H1 (cell line): Measurements from ENCODE around the gene ADCY1. TPM values are rescaled to one million over a fixed set of nuclear protein-coding genes. Genes with fewer than 3 reads are reported as not detected.
A peak's percentile ranks its signal among the peaks of the same experiment; 100 is the strongest.

Experiments used
- CTCF ChIA-PET: fragments of 300-600 bp; sonication (Branson Sonifier 250); formaldehyde crosslinking; loops from one replicate; lab custom pipeline; 2021; ENCODE audit not compliant: partially characterized antibody; lab: Charles Lee
- POLR2A ChIA-PET: fragments of 300-600 bp; sonication (Branson Sonifier 250); formaldehyde crosslinking; loops from one replicate; lab custom pipeline; 2021; ENCODE audit warnings: inconsistent platforms; ENCODE audit not compliant: partially characterized antibody; lab: Charles Lee
- DNase-seq, 2 experiments: peaks; one replicate each; pipeline versions ENCODE4 v3.0.0 to v3.0.0-alpha.2; 2010 to 2022; ENCODE audit warnings: low spot score in 2 of 2, low read depth in 1 of 2, mixed read lengths in 1 of 2
- FAIRE-seq: peaks from 2 replicates; lab custom pipeline; 2011; peaks lifted over from hg19 to GRCh38; lab: Jason Lieb, UNC
- H2AFZ ChIP-seq: 2 replicates; pipeline ENCODE4 v1.8.1; 2012; ENCODE audit warnings: low read length, inconsistent platforms
- H2AK5ac ChIP-seq: 2 replicates; pipeline ENCODE4 v1.6.1; 2013; ENCODE audit warnings: low read depth, low read length
- H2BK120ac ChIP-seq: replicated peaks from 2 replicates; pipeline ENCODE3; 2013; ENCODE audit warnings: low read depth, low read length, inconsistent platforms
- H2BK12ac ChIP-seq: 2 replicates; pipeline ENCODE4 v1.6.1; 2013; ENCODE audit warnings: low read depth, low read length
- H2BK15ac ChIP-seq: 2 replicates; pipeline ENCODE4 v1.6.1; 2013; ENCODE audit warnings: low read length
- H2BK20ac ChIP-seq: 2 replicates; pipeline ENCODE4 v1.6.1; 2013; ENCODE audit warnings: low read length
- H2BK5ac ChIP-seq: 2 replicates; pipeline ENCODE4 v1.6.1; 2013; ENCODE audit warnings: low read depth, low read length
- H3K14ac ChIP-seq: 2 replicates; pipeline ENCODE4 v1.6.1; 2013; ENCODE audit warnings: inconsistent platforms; ENCODE audit not compliant: insufficient read length
- H3K18ac ChIP-seq: 2 replicates; pipeline ENCODE4 v1.6.1; 2013; ENCODE audit warnings: low read length; ENCODE audit errors: extremely low read depth
- H3K23ac ChIP-seq: 2 replicates; pipeline ENCODE4 v1.6.1; 2013; ENCODE audit warnings: inconsistent platforms; ENCODE audit not compliant: insufficient read length
- H3K23me2 ChIP-seq: 2 replicates; pipeline ENCODE4 v1.6.1; 2013; ENCODE audit warnings: low read depth, low read length
- H3K27ac ChIP-seq: 2 replicates; pipeline ENCODE4 v1.6.1; 2011; ENCODE audit warnings: low read depth, low read length, inconsistent platforms
- H3K27me3 ChIP-seq, 4 experiments: replicated peaks in 1 of 4; 1 replicate in 1 of 4; 2 replicates in 3 of 4; pipeline versions ENCODE4 v1.6.1 to v1.8.1; 2011 to 2013; ENCODE audit warnings: low read length in 3 of 4, mild to moderate bottlenecking in 3 of 4, inconsistent platforms in 2 of 4, mixed read lengths in 2 of 4, moderate library complexity in 1 of 4; ENCODE audit not compliant: control insufficient read depth in 3 of 4, insufficient read depth in 3 of 4; ENCODE audit errors: extremely low read depth in 1 of 4
- H3K36me3 ChIP-seq, 4 experiments: 2 replicates each; pipeline versions ENCODE4 v1.6.1 to v1.8.1; 2011 to 2013; ENCODE audit warnings: mild to moderate bottlenecking in 4 of 4, low read length in 3 of 4, moderate library complexity in 2 of 4, control low read depth in 1 of 4, inconsistent platforms in 1 of 4; ENCODE audit not compliant: insufficient read depth in 4 of 4, control insufficient read depth in 2 of 4
- H3K4ac ChIP-seq: replicated peaks from 2 replicates; pipeline ENCODE3; 2013; ENCODE audit warnings: low read length, low read depth, mixed read lengths, inconsistent platforms; ENCODE audit not compliant: insufficient read length
- H3K4me1 ChIP-seq, 4 experiments: replicated peaks in 1 of 4; 1 replicate in 1 of 4; 2 replicates in 3 of 4; pipeline versions ENCODE4 v1.6.1 to v1.8.1; 2011 to 2013; ENCODE audit warnings: low read length in 3 of 4, inconsistent platforms in 2 of 4, mixed read lengths in 1 of 4; ENCODE audit not compliant: insufficient read depth in 4 of 4, control insufficient read depth in 3 of 4
- H3K4me2 ChIP-seq, 2 experiments: 2 replicates each; pipeline versions ENCODE4 v1.6.1 to v1.8.1; 2011 to 2013; ENCODE audit warnings: low read depth in 2 of 2, low read length in 2 of 2, control low read depth in 1 of 2, inconsistent platforms in 1 of 2, mild to moderate bottlenecking in 1 of 2; ENCODE audit not compliant: insufficient read depth in 1 of 2
- H3K4me3 ChIP-seq, 4 experiments: fragments of 200-600, 300-600 bp in 1 of 4; sonication (generic), shearing (Covaris generic), sonication (Bioruptor Twin) in 1 of 4; 2 replicates each; pipeline versions ENCODE4 v1.5.1 to v1.8.1; 2011 to 2016; ENCODE audit warnings: low read length in 4 of 4, low read depth in 3 of 4, control low read depth in 2 of 4, inconsistent platforms in 2 of 4, mild to moderate bottlenecking in 2 of 4, mixed read lengths in 1 of 4, moderate library complexity in 1 of 4; ENCODE audit not compliant: insufficient read depth in 2 of 4; ENCODE audit errors: extremely low read depth in 1 of 4
- H3K56ac ChIP-seq: replicated peaks from 2 replicates; pipeline ENCODE3; 2013; ENCODE audit warnings: low read depth, mild to moderate bottlenecking, mixed read lengths, low read length, inconsistent platforms; ENCODE audit not compliant: insufficient read length
- H3K79me1 ChIP-seq: 2 replicates; pipeline ENCODE4 v1.6.1; 2013; ENCODE audit warnings: low read depth, low read length, control low read depth
- H3K79me2 ChIP-seq, 2 experiments: 2 replicates each; pipeline versions ENCODE4 v1.6.1 to v1.8.1; 2012 to 2013; ENCODE audit warnings: low read length in 2 of 2, mild to moderate bottlenecking in 2 of 2, inconsistent platforms in 1 of 2; ENCODE audit not compliant: insufficient read depth in 2 of 2, control insufficient read depth in 1 of 2
- H3K9ac ChIP-seq, 4 experiments: replicated peaks in 1 of 4; 1 replicate in 1 of 4; 2 replicates in 3 of 4; pipeline versions ENCODE4 v1.6.1 to v1.8.1; 2011 to 2013; ENCODE audit warnings: low read depth in 3 of 4, low read length in 3 of 4, control low read depth in 2 of 4, mild to moderate bottlenecking in 2 of 4, moderate library complexity in 2 of 4, inconsistent platforms in 1 of 4; ENCODE audit errors: extremely low read depth in 1 of 4
- H3K9me3 ChIP-seq, 2 experiments: 2 replicates each; pipeline versions ENCODE4 v1.6.1 to v1.8.1; 2012 to 2013; ENCODE audit warnings: mild to moderate bottlenecking in 2 of 2, moderate library complexity in 2 of 2, control low read depth in 1 of 2, inconsistent platforms in 1 of 2, low read depth in 1 of 2, low read length in 1 of 2, mixed read lengths in 1 of 2; ENCODE audit not compliant: insufficient read depth in 2 of 2
- H4K20me1 ChIP-seq, 2 experiments: replicated peaks in 1 of 2; 2 replicates each; pipeline versions ENCODE3 to v1.8.1; 2011 to 2013; ENCODE audit warnings: inconsistent platforms in 2 of 2, low read length in 2 of 2, mild to moderate bottlenecking in 1 of 2; ENCODE audit not compliant: insufficient read depth in 2 of 2, control insufficient read depth in 1 of 2
- H4K5ac ChIP-seq: 2 replicates; pipeline ENCODE4 v1.6.1; 2013; ENCODE audit warnings: low read length, low read depth, mixed read lengths, inconsistent platforms; ENCODE audit not compliant: insufficient read length
- H4K8ac ChIP-seq: 2 replicates; pipeline ENCODE4 v1.8.0; 2013; ENCODE audit warnings: mild to moderate bottlenecking, moderate library complexity, low read length, inconsistent platforms; ENCODE audit not compliant: insufficient read depth; ENCODE audit errors: extremely low read depth
- H4K91ac ChIP-seq: replicated peaks from 2 replicates; pipeline ENCODE3; 2013; ENCODE audit warnings: low read length, mixed read lengths, inconsistent platforms; ENCODE audit not compliant: insufficient read length
- ATF2 ChIP-seq: IDR thresholded peaks from 2 replicates; pipeline ENCODE4 v1.6.1; 2012; ENCODE audit warnings: low read length, inconsistent platforms
- CHD1 ChIP-seq: IDR thresholded peaks from 2 replicates; pipeline ENCODE4 v1.6.1; 2012; ENCODE audit warnings: low read depth, low read length, improper control_type of control experiment
- EP300 ChIP-seq, 2 experiments: IDR thresholded peaks; 1 replicate in 1 of 2; 2 replicates in 1 of 2; pipeline ENCODE4 v1.6.1; 2011 to 2012; ENCODE audit warnings: low read depth in 2 of 2, low read length in 2 of 2, mild to moderate bottlenecking in 2 of 2, borderline replicate concordance in 1 of 2, inconsistent platforms in 1 of 2, moderate library complexity in 1 of 2
- GABPA ChIP-seq: IDR thresholded peaks from 2 replicates; pipeline ENCODE4 v1.6.1; 2011; ENCODE audit warnings: mild to moderate bottlenecking, low read length, moderate library complexity, borderline replicate concordance; ENCODE audit not compliant: insufficient read depth
- GTF2F1 ChIP-seq: IDR thresholded peaks from 2 replicates; pipeline ENCODE4 v1.6.1; 2012; ENCODE audit warnings: low read depth, low read length, improper control_type of control experiment, borderline replicate concordance
- PHF8 ChIP-seq: fragments of 200-600 bp; sonication (generic); conservative IDR thresholded peaks from 2 replicates; pipeline ENCODE4 v1.7.1; 2012; ENCODE audit warnings: low read depth, mild to moderate bottlenecking, inconsistent platforms, low read length, moderate library complexity
- POLR2AphosphoS5 ChIP-seq: IDR thresholded peaks from 2 replicates; pipeline ENCODE4 v1.6.1; 2011; ENCODE audit warnings: low read depth, low read length
- RXRA ChIP-seq: IDR thresholded peaks from 2 replicates; pipeline ENCODE4 v1.6.1; 2011; ENCODE audit warnings: low read depth, mild to moderate bottlenecking, low read length, moderate library complexity; ENCODE audit not compliant: insufficient read depth
- SIX5 ChIP-seq: IDR thresholded peaks from 2 replicates; pipeline ENCODE4 v1.6.1; 2011; ENCODE audit warnings: mild to moderate bottlenecking, low read depth, low read length
- SP1 ChIP-seq: IDR thresholded peaks from 2 replicates; pipeline ENCODE4 v1.6.1; 2011; ENCODE audit warnings: low read depth, low read length
- SP2 ChIP-seq: IDR thresholded peaks from 2 replicates; pipeline ENCODE4 v1.6.1; 2012; ENCODE audit warnings: mild to moderate bottlenecking, low read length, inconsistent platforms
- TAF7 ChIP-seq: optimal IDR thresholded peaks from 2 replicates; pipeline ENCODE3; 2011; ENCODE audit warnings: low read depth, mild to moderate bottlenecking, inconsistent platforms, low read length, moderate library complexity, borderline replicate concordance
- WGBS, 2 experiments: shearing (Covaris generic) in 1 of 2; methylation state at CpG; one replicate each; pipeline versions ENCODE4 v1.1.6 to v1.1.7; 2013 to 2015; ENCODE audit warnings: low lambda C conversion rate in 2 of 2, mixed read lengths in 2 of 2, inconsistent platforms in 1 of 2, low coverage in 1 of 2, missing lambda C conversion rate in 1 of 2; ENCODE audit not compliant: insufficient replicate concordance in 2 of 2, insufficient coverage in 1 of 2, insufficient read length in 1 of 2; ENCODE audit errors: extremely low coverage in 1 of 2, missing lambda C conversion rate in 1 of 2; 5-methylcytosine and 5-hydroxymethylcytosine counted together
- polyA plus RNA-seq, 7 experiments: library from polyadenylated mRNA; depleted of rRNA in 3 of 7; stranded (reverse) in 5 of 7; unstranded in 2 of 7; fragments of >200 nt in 5 of 7; fragments of 200-250 nt in 2 of 7; gene quantifications; 1 replicate in 5 of 7; 2 replicates in 1 of 7; 4 replicates in 1 of 7; pipeline versions ENCODE4 v1.2.1 to v1.2.3, GENCODE V29; 2011 to 2013; ENCODE audit warnings: missing spikeins in 2 of 7, mixed read lengths in 2 of 7
- total RNA-seq: library from RNA; stranded (reverse); fragmentation: NEBNext Ultra II Directional; extraction: Animal tissue kit (Norgen Biotek cat#: 25700); gene quantifications from 2 replicates; pipeline ENCODE4 v1.2.1, GENCODE V29; 2021

The ADCY1 gene
- total and polyA plus RNA-seq, 2 of the 8 experiments (the other 6 are each of a cell fraction or from before 2014, with no cell fraction given): 7.9 to 26.9 TPM

DNA sequence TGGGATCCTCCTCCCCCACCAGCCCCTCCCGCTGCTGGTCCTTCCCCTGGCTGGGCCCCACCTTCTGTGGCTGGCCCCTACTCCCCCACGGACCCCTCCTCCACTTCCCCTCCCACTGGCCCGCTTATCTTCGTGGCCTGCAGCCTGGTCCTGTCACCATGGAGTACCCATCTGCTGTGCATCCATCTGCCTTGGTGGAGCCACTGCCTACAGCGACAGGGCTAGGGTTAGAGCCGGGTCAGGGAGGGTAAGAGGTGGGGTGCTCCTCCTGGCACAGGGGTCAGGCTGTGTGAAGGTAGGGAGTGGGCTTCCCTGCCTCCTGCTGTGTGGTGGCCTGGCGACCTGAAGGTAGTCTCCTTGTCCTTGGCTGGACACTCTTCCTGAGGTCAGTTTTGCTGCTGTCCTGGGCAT, 5.2 kb downstream of the ADCY1 start:
- Histone ChIP-seq H2BK20ac (0 out of 2 replicates have a peak overlapping the region, but pooled peaks have one; percentile 61), H3K9me3 (no peaks in the 10 kb centered on the region), H3K27ac (no peak overlapping the region), H3K4me3 (no peak overlapping the region), H3K36me3 (no peaks in the 10 kb centered on the region), H3K18ac (peak overlapping the region; percentile 75; the same call in 1 of the 2 replicates), H3K23ac (no peak overlapping the region), H3K9ac (no peak overlapping the region), H4K91ac (peak overlapping the region; percentile 76), H2BK5ac (peak overlapping the region; percentile 88; the same call in 1 of the 2 replicates), H2AFZ (no peak overlapping the region), H2BK120ac (no peak overlapping the region), H2BK15ac (peak overlapping the region; percentile 93; the same call in 1 of the 2 replicates), H3K4me2 (no peak overlapping the region), H3K23me2 (peaks cover 15% of the 10 kb centered on the region), H3K79me1 (peaks cover 8% of the 10 kb centered on the region), H3K4ac (peak overlapping the region; percentile 13), H4K5ac (no peak overlapping the region), H2AK5ac (peak overlapping the region; percentile 83; the same call in 1 of the 2 replicates), H3K56ac (no peak overlapping the region), H4K8ac (no peak overlapping the region), H3K79me2 (peaks cover 0 to 26% of the 10 kb centered on the region in 2 experiments; a peak in 2 of 4 replicates), H4K20me1 (peaks cover 2 to 16% of the 10 kb centered on the region in 2 experiments), H3K14ac (no peak overlapping the region), H2BK12ac (peak overlapping the region; percentile 98; the same call in 1 of the 2 replicates), H3K27me3 (peaks cover 7 to 20% (median 20%) of the 10 kb centered on the region in 4 experiments), H3K4me1 (peaks cover 13 to 58% (median 45%) of the 10 kb centered on the region in 4 experiments)
- FAIRE-seq (no peak), DNase-seq (no peak)
- ChIA-PET POLR2A (no interaction called here), CTCF (interaction anchor here (1.6 to 3.4 kb wide), 4 partner anchors 11 to 83 kb away, joined by 3 to 22 read pairs (median 11); no protein-coding TSS in a partner anchor)
- 83% methylated on average over 5 of the region's 7 CpGs; no CpG with 5 or more reads in 1 of the 2 experiments for WGBS, 2 experiments
- TF ChIP-seq SIX5: no peak
- TF ChIP-seq SP1: no peak
- no peak for TF ChIP-seq RXRA
- TF ChIP-seq EP300 (IDR thresholded peaks at IDR 0.05; ENCODE audit: borderline replicate concordance in 1 of 2, low read depth in 2 of 2, low read length in 2 of 2): no peak
- no peak for TF ChIP-seq PHF8
- no peak for TF ChIP-seq GABPA
- TF ChIP-seq POLR2AphosphoS5: no peak
- no peak for TF ChIP-seq CHD1
- no peak for TF ChIP-seq GTF2F1
- no peak for TF ChIP-seq ATF2
- no peak for TF ChIP-seq SP2
- no peak for TF ChIP-seq TAF7
